Neutrophil (primary cell): ENCODE results near the gene ITPKB.
"Not testable (repeated sequence)": the region's sequence is repeated elsewhere in the genome, so short reads cannot be mapped to it uniquely, and the experiment has no call there.

Experiments used
- H3K27ac ChIP-seq: fragments of 200-600 bp; sonication (generic); 2 replicates; pipeline ENCODE4 v1.5.1; 2016; ENCODE audit warnings: mild to moderate bottlenecking, moderate library complexity
- H3K27me3 ChIP-seq: fragments of 200-600 bp; sonication (generic); 2 replicates; pipeline ENCODE4 v1.6.0; 2016; ENCODE audit warnings: mild to moderate bottlenecking
- H3K36me3 ChIP-seq: fragments of 200-600 bp; sonication (generic); 2 replicates; pipeline ENCODE4 v1.5.1; 2017
- H3K4me1 ChIP-seq, 2 experiments: fragments of 200-600 bp in 1 of 2; sonication (generic) in 1 of 2; 1 replicate in 1 of 2; 2 replicates in 1 of 2; pipeline versions ENCODE4 v1.5.1 to v1.6.1; 2013 to 2016; ENCODE audit warnings: low read depth in 1 of 2, low read length in 1 of 2, mild to moderate bottlenecking in 1 of 2, moderate library complexity in 1 of 2; ENCODE audit not compliant: control insufficient read depth in 1 of 2, insufficient read depth in 1 of 2
- H3K4me3 ChIP-seq, 2 experiments: fragments of 200-600 bp in 1 of 2; sonication (generic) in 1 of 2; 1 replicate in 1 of 2; 2 replicates in 1 of 2; pipeline ENCODE4 v1.5.1; 2013 to 2016; ENCODE audit warnings: low read depth in 1 of 2, low read length in 1 of 2, mild to moderate bottlenecking in 1 of 2, moderate library complexity in 1 of 2
- H3K9me3 ChIP-seq: fragments of 200-600 bp; sonication (generic); 2 replicates; pipeline ENCODE4 v1.5.1; 2016
- TF ChIP-seq, protein P1 (sequence below): fragments of 200-600 bp; sonication (generic); IDR thresholded peaks from 2 replicates; pipeline ENCODE4 v1.5.1; 2016; ENCODE audit warnings: antibody characterized with exemption

Gene ITPKB

DNA sequence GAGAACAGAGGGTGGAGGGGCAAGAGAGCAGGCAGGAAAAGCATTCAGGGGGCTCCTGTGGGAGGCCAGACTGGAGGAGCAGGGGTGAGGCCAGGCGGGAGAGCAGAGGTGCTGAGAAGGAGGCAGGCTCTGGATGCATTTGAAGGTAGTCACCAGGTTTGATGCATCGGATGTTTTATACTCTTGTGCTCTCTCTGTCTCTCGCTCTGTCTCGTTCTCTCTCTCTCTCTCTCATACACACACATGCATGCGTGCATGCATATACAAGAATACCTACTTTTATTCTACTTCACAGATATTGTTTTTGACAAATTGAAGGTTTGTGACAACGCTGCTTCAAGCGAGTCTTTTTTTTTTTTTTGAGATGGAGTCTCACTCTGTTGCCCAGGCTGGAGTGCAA is 15.0 kb upstream of the ITPKB start:
- TF ChIP-seq, protein P1, sequence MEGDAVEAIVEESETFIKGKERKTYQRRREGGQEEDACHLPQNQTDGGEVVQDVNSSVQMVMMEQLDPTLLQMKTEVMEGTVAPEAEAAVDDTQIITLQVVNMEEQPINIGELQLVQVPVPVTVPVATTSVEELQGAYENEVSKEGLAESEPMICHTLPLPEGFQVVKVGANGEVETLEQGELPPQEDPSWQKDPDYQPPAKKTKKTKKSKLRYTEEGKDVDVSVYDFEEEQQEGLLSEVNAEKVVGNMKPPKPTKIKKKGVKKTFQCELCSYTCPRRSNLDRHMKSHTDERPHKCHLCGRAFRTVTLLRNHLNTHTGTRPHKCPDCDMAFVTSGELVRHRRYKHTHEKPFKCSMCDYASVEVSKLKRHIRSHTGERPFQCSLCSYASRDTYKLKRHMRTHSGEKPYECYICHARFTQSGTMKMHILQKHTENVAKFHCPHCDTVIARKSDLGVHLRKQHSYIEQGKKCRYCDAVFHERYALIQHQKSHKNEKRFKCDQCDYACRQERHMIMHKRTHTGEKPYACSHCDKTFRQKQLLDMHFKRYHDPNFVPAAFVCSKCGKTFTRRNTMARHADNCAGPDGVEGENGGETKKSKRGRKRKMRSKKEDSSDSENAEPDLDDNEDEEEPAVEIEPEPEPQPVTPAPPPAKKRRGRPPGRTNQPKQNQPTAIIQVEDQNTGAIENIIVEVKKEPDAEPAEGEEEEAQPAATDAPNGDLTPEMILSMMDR: no peak
- Histone ChIP-seq H3K27ac (no peak overlapping the region), H3K27me3 (no peaks in the 10 kb centered on the region), H3K4me3 (no peak overlapping the region), H3K4me1 (no peaks in the 10 kb centered on the region), H3K36me3 (no peaks in the 10 kb centered on the region), H3K9me3 (no peaks in the 10 kb centered on the region)

DNA sequence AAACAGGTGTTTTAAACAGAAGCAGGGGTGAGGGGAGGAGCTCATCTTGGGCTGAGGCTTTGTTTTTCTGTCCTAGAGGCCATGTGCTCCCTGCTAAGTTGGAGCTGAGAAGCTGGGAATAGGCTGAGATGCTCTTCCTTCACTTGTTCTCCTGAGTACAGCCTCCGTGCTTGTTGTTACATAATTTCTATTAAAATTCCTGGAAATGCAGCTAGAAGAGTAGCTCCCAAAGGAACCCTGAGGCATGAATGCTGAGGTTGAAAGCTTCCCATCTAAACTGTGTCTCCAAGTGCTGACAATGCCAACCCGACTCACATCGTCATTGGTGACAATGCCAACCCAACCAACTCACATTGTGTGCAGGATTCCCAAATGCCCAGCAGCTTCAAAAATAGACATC is 12.6 kb upstream of the ITPKB start:
- no peaks in the 10 kb centered on the region for H3K4me1 ChIP-seq
- H3K27ac ChIP-seq: no peak overlapping the region
- H3K36me3 ChIP-seq: no peaks in the 10 kb centered on the region
- TF ChIP-seq, protein P1: no peak
- H3K27me3 ChIP-seq: no peaks in the 10 kb centered on the region
- no peak overlapping the region for H3K4me3 ChIP-seq
- H3K9me3 ChIP-seq: no peaks in the 10 kb centered on the region

DNA sequence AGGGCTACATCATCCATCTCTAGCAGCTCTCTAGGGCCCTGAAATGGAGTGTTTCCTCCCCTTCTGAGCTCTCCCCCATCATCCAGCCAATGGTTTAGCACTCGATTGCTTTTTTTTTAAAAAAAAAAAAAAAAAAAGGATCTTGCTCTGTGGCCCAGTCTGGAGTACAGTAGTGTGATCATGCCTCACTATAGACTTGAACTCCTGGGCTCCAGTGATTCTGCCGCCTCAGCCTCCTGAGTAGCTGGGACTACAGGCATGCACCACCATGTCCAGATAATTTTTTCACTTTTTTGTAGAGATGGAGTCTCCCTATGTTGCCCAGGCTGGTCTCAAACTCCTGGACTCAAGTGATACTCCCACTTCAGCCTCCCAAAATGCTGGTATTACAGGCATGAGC is 12.1 kb upstream of the ITPKB start:
- Histone ChIP-seq H3K27me3 (no peaks in the 10 kb centered on the region), H3K4me3 (no peak overlapping the region), H3K27ac (no peak overlapping the region), H3K36me3 (no peaks in the 10 kb centered on the region), H3K4me1 (no peaks in the 10 kb centered on the region), H3K9me3 (no peaks in the 10 kb centered on the region)
- TF ChIP-seq, protein P1: no peak

DNA sequence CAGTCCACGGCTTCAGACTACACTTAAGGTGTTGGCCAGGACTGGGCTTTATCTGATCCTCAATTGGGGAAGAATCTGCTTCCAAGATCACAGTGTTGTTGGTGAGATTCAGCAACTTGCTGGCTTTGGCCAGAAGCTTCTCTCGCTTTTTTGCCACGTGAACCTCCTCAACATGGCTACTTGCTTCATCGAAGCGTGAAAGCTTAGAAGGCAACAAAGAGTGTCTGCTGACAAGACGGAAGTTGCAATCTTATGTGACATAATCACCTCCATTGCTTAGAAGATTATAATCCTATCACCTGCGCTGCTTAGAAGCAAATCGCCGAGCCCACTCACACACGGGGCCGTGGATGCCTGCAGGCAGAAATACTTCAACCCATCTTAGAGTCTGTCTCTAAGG is 10.4 kb upstream of the ITPKB start:
- Histone ChIP-seq H3K27me3 (no peaks in the 10 kb centered on the region), H3K27ac (no peak overlapping the region), H3K9me3 (no peaks in the 10 kb centered on the region), H3K4me1 (no peaks in the 10 kb centered on the region), H3K36me3 (no peaks in the 10 kb centered on the region), H3K4me3 (no peak overlapping the region)
- TF ChIP-seq, protein P1: no peak

DNA sequence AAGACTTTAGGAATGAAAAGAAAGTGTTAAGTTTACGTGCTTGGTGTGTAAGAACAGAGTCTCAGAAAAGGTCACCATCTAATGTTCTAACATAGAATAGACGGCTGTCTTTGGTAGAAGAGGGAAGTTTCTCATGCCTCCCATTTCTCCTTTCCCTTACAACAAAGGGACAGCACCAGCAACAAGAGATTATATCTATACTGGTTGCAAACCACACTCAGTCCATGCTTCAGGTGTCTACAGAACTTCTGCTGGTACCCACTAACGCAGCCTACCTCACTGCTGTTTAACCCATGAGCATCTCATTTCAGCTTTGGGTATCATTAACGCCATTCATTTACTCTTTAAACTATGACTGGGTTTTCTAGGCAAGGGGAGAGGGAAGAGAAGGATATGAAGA is 9.2 kb upstream of the ITPKB start:
- Histone ChIP-seq H3K36me3 (no peaks in the 10 kb centered on the region), H3K4me1 (no peaks in the 10 kb centered on the region), H3K27me3 (no peaks in the 10 kb centered on the region), H3K27ac (no peak overlapping the region), H3K4me3 (no peak overlapping the region), H3K9me3 (no peaks in the 10 kb centered on the region)
- TF ChIP-seq, protein P1: no peak

DNA sequence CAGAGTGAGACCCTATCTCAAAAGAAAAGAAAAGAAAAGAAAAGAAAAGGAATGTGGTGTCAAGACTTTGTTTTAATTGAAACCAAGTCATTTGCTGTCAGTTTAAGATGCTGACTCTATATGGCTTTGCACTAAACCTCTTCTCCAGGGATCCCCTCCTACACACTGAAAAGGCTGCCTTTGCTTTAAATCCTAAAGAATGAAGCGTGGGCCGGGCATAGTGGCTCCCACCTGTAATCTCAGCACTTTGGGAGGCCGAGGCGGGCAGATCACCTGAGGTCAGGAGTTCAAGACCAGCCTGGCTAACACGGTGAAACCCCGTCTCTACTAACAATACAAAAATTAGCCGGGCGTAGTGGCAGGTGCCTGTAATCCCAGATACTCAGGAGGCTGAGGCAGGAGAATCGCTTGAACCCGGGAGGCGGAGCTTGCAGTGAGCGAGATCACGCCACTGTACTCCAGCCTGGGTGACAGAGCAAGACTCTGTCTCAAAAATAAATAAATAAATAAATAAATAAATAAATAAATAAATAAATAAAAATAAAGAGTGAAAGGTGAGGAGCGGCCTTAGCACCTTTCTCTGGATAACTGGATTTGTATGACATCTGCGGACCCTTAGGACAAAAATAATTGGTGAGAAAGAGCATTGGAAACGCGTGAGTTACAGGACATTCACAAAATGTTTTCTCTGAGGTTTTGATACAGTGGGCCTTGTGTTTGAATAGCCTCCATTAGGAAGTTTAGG is 8.6 kb upstream of the ITPKB start:
- not testable (repeated sequence) for H3K4me1 ChIP-seq, H3K36me3 ChIP-seq, H3K27ac ChIP-seq, H3K4me3 ChIP-seq, H3K9me3 ChIP-seq, H3K27me3 ChIP-seq
